Measurements from ENCODE around the gene JTB.

GRCh38 chr1:153937331-153937730, 40.1 kb downstream of the JTB start:
- TF ChIP-seq POLR2A (IDR thresholded peaks at IDR 0.05; ENCODE audit: low read depth, low read length) (no peak), POLR2AphosphoS5 (IDR thresholded peaks at IDR 0.05; ENCODE audit: low read depth, low read length) (no peak), TAF1 (IDR thresholded peaks at IDR 0.05; ENCODE audit: low read depth, low read length) (no peak), POU2F2 (IDR thresholded peaks at IDR 0.05; ENCODE audit: low read depth, low read length) (no peak), SPI1 (IDR thresholded peaks at IDR 0.05; ENCODE audit: low read depth, low read length) (no peak), PAX5 (IDR thresholded peaks at IDR 0.05; ENCODE audit: insufficient read depth, low read length, severe bottlenecking) (no peak)

All from GM12891 (cell line).